CD14-positive monocyte (primary cell): ENCODE results near the gene ATG4C. TPM values are rescaled to one million over a fixed set of nuclear protein-coding genes. Genes with fewer than 3 reads are reported as not detected.

Experiments
- DNase-seq, 3 donors: peaks; one replicate each; pipeline ENCODE4 v3.0.0-alpha.2; 2011 to 2022
- H2AFZ ChIP-seq: 2 replicates; pipeline ENCODE4 v1.6.0; 2012; ENCODE audit warnings: mild to moderate bottlenecking, low read depth, low read length, inconsistent platforms; ENCODE audit not compliant: insufficient read depth, poor library complexity, severe bottlenecking
- H3K27ac ChIP-seq, 2 donors: 1 replicate in 1 of 2; 2 replicates in 1 of 2; pipeline ENCODE4 v1.5.1; 2012 to 2013; ENCODE audit warnings: low read length in 2 of 2, control low read depth in 1 of 2, inconsistent platforms in 1 of 2, low read depth in 1 of 2, mild to moderate bottlenecking in 1 of 2
- H3K27me3 ChIP-seq, 2 donors: one replicate each; pipeline versions ENCODE4 v1.6.0 to v1.6.1; 2011 to 2013; ENCODE audit warnings: low read length in 2 of 2; ENCODE audit not compliant: control insufficient read depth in 2 of 2, insufficient read depth in 2 of 2
- H3K36me3 ChIP-seq, 2 donors: replicated peaks in 1 of 2; 1 replicate in 1 of 2; 2 replicates in 1 of 2; pipeline versions ENCODE4 v1.5.1 to v1.6.1; 2012 to 2013; ENCODE audit warnings: low read length in 2 of 2, control low read depth in 1 of 2, inconsistent platforms in 1 of 2, mild to moderate bottlenecking in 1 of 2; ENCODE audit not compliant: insufficient read depth in 2 of 2, control insufficient read depth in 1 of 2
- H3K4me1 ChIP-seq, 2 donors: 1 replicate in 1 of 2; 2 replicates in 1 of 2; pipeline versions ENCODE4 v1.5.1 to v1.6.1; 2012 to 2013; ENCODE audit warnings: low read length in 2 of 2, control low read depth in 1 of 2, inconsistent platforms in 1 of 2, mild to moderate bottlenecking in 1 of 2, moderate library complexity in 1 of 2; ENCODE audit not compliant: insufficient read depth in 2 of 2, control insufficient read depth in 1 of 2
- H3K4me2 ChIP-seq: replicated peaks from 2 replicates; pipeline ENCODE3; 2012; ENCODE audit warnings: low read length, moderate library complexity, mild to moderate bottlenecking; ENCODE audit not compliant: poor library complexity, severe bottlenecking; ENCODE audit errors: extremely low read depth
- H3K4me3 ChIP-seq, 3 experiments: fragments of 200-600 bp in 1 of 3; sonication (generic) in 1 of 3; replicated peaks in 1 of 3; 1 replicate in 2 of 3; 2 replicates in 1 of 3; pipeline ENCODE4 v1.5.1; 2011 to 2013; ENCODE audit warnings: low read length in 3 of 3, mild to moderate bottlenecking in 3 of 3, control low read depth in 2 of 3, low read depth in 2 of 3, inconsistent platforms in 1 of 3, moderate library complexity in 1 of 3
- H3K79me2 ChIP-seq: 2 replicates; pipeline ENCODE4 v1.6.0; 2012; ENCODE audit warnings: mild to moderate bottlenecking, control low read depth, inconsistent platforms, low read length, moderate library complexity; ENCODE audit not compliant: insufficient read depth
- H3K9ac ChIP-seq: 2 replicates; pipeline ENCODE4 v1.6.0; 2017; ENCODE audit warnings: low read length, mild to moderate bottlenecking; ENCODE audit not compliant: insufficient read depth, poor library complexity, severe bottlenecking
- H3K9me3 ChIP-seq, 2 donors: replicated peaks in 1 of 2; 1 replicate in 1 of 2; 2 replicates in 1 of 2; pipeline versions ENCODE4 v1.5.1 to v1.6.1; 2012 to 2013; ENCODE audit warnings: low read length in 2 of 2, control low read depth in 1 of 2; ENCODE audit not compliant: control insufficient read depth in 1 of 2, insufficient read depth in 1 of 2
- H4K20me1 ChIP-seq: 2 replicates; pipeline ENCODE4 v1.6.0; 2012; ENCODE audit warnings: mild to moderate bottlenecking, low read length, control low read depth, moderate library complexity; ENCODE audit not compliant: insufficient read depth
- H3K27ac Mint-ChIP-seq, 7 donors: one replicate each; pipeline ENCODE4 v1.8.0; 2020; ENCODE audit warnings: mild to moderate bottlenecking in 7 of 7, mixed read lengths in 7 of 7, moderate library complexity in 6 of 7, inconsistent platforms in 2 of 7
- H3K27me3 Mint-ChIP-seq, 3 donors: one replicate each; pipeline ENCODE4 v1.8.0; 2021 to 2022; ENCODE audit warnings: low read depth in 3 of 3, mild to moderate bottlenecking in 3 of 3, mixed read lengths in 3 of 3, moderate library complexity in 3 of 3, inconsistent platforms in 1 of 3
- H3K36me3 Mint-ChIP-seq, 2 donors: one replicate each; pipeline ENCODE4 v1.8.0; 2020; ENCODE audit warnings: mixed read lengths in 2 of 2, inconsistent platforms in 1 of 2, mild to moderate bottlenecking in 1 of 2
- H3K4me1 Mint-ChIP-seq: one replicate; pipeline ENCODE4 v1.8.0; 2020; ENCODE audit warnings: mild to moderate bottlenecking, mixed read lengths
- H3K4me3 Mint-ChIP-seq, 2 donors: one replicate each; pipeline ENCODE4 v1.8.0; 2020; ENCODE audit warnings: mild to moderate bottlenecking in 2 of 2, mixed read lengths in 2 of 2, moderate library complexity in 1 of 2
- H3K9me3 Mint-ChIP-seq, 7 donors: one replicate each; pipeline ENCODE4 v1.8.0; 2020 to 2022; ENCODE audit warnings: mixed read lengths in 7 of 7, mild to moderate bottlenecking in 6 of 7, moderate library complexity in 6 of 7, inconsistent platforms in 2 of 7
- WGBS: methylation state at CpG from one replicate; pipeline ENCODE4 v1.1.5; 2013; ENCODE audit warnings: missing lambda C conversion rate; ENCODE audit not compliant: insufficient coverage; 5-methylcytosine and 5-hydroxymethylcytosine counted together
- intact Hi-C, 2 donors: fragments of 100-400 bp; cut with micrococcal nuclease; formaldehyde crosslinking; loops; one replicate each; pipeline versions ENCODE4 v1.15.0 to v1.15.1; 2023
- polyA plus RNA-seq, 3 donors: library from polyadenylated mRNA; depleted of rRNA in 1 of 3; unstranded in 2 of 3; stranded (reverse) in 1 of 3; fragments of 300-500 nt in 2 of 3; fragments of >200 nt in 1 of 3; fragmentation: Illumina TruSeq in 2 of 3; gene quantifications; 1 replicate in 2 of 3; 2 replicates in 1 of 3; pipeline ENCODE4 v1.2.3, GENCODE V29; 2012 to 2021
- TF ChIP-seq, protein P1 (sequence below): fragments of 200-600 bp; IDR thresholded peaks from one replicate; pipeline ENCODE4 v1.8.0; 2022; ENCODE audit warnings: antibody characterized with exemption, mild to moderate bottlenecking

Gene ATG4C
- polyA plus RNA-seq, 3 donors, result 5.7 to 19.1 (median 17.5) TPM

DNA sequence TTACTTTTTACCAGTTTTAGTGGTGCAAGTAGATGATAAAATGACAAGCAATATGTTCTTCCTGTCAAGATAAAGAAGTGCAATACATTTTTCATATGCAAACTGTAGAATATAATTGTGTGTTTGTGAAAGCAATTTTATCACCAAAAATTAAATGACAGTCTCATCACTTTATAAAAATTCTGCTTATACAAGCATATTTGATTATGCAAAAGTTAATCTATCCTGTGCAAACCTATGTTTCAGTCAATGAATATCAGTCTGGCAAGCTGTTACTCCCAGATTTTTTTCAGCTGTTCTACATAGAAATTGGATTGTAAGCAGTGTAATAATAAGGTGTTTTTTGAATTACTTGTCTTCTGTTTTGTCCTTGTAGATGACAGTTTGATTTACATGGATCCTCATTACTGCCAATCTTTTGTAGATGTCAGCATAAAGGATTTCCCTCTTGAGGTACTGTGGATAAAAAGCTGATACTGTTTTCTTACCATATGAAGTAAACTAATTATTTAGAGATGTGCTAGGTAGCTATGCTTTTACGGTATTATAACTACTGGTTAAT is 50.5 kb downstream of the ATG4C start:
- peaks cover 30 to 59% of the 10 kb centered on the region in 2 donors for H3K36me3 ChIP-seq
- H3K4me3 Mint-ChIP-seq, result no peak overlapping the region
- no peak overlapping the region for H3K9ac ChIP-seq
- H4K20me1 ChIP-seq, result no peaks in the 10 kb centered on the region
- H3K4me1 ChIP-seq, result no peaks in the 10 kb centered on the region
- DNase-seq, result no peak
- no peaks in the 10 kb centered on the region for H3K27me3 Mint-ChIP-seq
- no peak overlapping the region for H2AFZ ChIP-seq
- no peak overlapping the region for H3K4me2 ChIP-seq
- H3K79me2 ChIP-seq, result no peaks in the 10 kb centered on the region
- TF ChIP-seq, protein P1, sequence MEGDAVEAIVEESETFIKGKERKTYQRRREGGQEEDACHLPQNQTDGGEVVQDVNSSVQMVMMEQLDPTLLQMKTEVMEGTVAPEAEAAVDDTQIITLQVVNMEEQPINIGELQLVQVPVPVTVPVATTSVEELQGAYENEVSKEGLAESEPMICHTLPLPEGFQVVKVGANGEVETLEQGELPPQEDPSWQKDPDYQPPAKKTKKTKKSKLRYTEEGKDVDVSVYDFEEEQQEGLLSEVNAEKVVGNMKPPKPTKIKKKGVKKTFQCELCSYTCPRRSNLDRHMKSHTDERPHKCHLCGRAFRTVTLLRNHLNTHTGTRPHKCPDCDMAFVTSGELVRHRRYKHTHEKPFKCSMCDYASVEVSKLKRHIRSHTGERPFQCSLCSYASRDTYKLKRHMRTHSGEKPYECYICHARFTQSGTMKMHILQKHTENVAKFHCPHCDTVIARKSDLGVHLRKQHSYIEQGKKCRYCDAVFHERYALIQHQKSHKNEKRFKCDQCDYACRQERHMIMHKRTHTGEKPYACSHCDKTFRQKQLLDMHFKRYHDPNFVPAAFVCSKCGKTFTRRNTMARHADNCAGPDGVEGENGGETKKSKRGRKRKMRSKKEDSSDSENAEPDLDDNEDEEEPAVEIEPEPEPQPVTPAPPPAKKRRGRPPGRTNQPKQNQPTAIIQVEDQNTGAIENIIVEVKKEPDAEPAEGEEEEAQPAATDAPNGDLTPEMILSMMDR, result no peak
- H3K27me3 ChIP-seq, result no peaks in the 10 kb centered on the region
- intact Hi-C loops, result no loop called here
- H3K4me1 Mint-ChIP-seq, result no peaks in the 10 kb centered on the region
- no peak overlapping the region for H3K27ac ChIP-seq
- no peaks in the 10 kb centered on the region for H3K9me3 Mint-ChIP-seq
- H3K4me3 ChIP-seq, result no peak overlapping the region
- no CpG with 5 or more reads among the region's 1 CpG for WGBS
- no peaks in the 10 kb centered on the region for H3K9me3 ChIP-seq
- peaks cover 29 to 47% of the 10 kb centered on the region in 2 donors for H3K36me3 Mint-ChIP-seq
- no peak overlapping the region for H3K27ac Mint-ChIP-seq

DNA sequence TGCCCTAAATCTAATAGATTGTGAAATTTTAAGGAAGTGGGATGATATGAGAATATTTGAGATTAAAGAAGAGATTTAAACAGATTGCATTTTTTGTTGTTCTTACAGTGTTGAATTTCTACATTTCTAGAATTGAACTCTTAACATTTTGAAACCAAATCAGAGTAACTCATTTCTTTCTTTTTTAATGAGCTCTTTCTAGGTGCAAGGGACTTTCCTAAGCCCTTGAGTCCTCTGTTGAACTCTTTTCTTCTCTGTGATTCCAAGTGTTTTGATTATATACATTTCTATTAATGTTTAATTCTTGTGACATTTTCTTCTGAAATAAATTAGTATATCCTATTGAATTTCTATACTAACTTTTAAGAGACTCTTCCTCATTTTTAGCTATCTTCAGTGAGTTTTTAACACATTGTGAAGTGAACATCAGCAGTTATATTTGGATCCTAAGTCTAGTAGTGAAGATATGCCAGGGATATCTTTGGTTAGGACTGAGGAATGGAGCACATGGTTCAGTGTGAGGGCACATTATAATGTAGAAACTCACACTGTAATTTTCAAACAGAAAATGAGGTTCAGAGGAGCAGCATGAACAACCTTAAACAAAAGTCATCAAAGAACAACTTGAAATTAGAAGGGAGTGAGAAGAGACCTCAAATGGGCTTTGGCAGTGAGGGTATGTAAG is 53.1 kb downstream of the ATG4C start:
- no peak overlapping the region for H3K27ac ChIP-seq
- no peak for DNase-seq
- no peak overlapping the region for H3K4me2 ChIP-seq
- H3K36me3 Mint-ChIP-seq, result peaks cover 24 to 34% of the 10 kb centered on the region in 2 donors
- H3K27me3 Mint-ChIP-seq, result peaks cover 0 to 2% (median 0%) of the 10 kb centered on the region in 3 donors
- H3K4me3 Mint-ChIP-seq, result no peak overlapping the region
- H3K36me3 ChIP-seq, result peaks cover 23 to 36% of the 10 kb centered on the region in 2 donors
- TF ChIP-seq, protein P1, result no peak
- no peak overlapping the region for H2AFZ ChIP-seq
- no peaks in the 10 kb centered on the region for H3K27me3 ChIP-seq
- H3K4me3 ChIP-seq, result no peak overlapping the region
- H4K20me1 ChIP-seq, result no peaks in the 10 kb centered on the region
- no peaks in the 10 kb centered on the region for H3K9me3 Mint-ChIP-seq
- H3K9ac ChIP-seq, result no peak overlapping the region
- intact Hi-C loops, result no loop called here
- H3K9me3 ChIP-seq, result no peaks in the 10 kb centered on the region
- no peaks in the 10 kb centered on the region for H3K79me2 ChIP-seq
- H3K4me1 ChIP-seq, result no peaks in the 10 kb centered on the region
- no peak overlapping the region for H3K27ac Mint-ChIP-seq
- H3K4me1 Mint-ChIP-seq, result no peaks in the 10 kb centered on the region
